ENCODE results near the gene TPP1.

- TF ChIP-seq, protein P1, sequence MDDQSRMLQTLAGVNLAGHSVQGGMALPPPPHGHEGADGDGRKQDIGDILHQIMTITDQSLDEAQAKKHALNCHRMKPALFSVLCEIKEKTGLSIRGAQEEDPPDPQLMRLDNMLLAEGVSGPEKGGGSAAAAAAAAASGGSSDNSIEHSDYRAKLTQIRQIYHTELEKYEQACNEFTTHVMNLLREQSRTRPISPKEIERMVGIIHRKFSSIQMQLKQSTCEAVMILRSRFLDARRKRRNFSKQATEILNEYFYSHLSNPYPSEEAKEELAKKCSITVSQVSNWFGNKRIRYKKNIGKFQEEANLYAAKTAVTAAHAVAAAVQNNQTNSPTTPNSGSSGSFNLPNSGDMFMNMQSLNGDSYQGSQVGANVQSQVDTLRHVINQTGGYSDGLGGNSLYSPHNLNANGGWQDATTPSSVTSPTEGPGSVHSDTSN (IDR thresholded peaks at IDR 0.05; ENCODE audit: insufficient replicate concordance, low read depth, low read length), result no peak
- no peak for TF ChIP-seq CTCF (IDR thresholded peaks at IDR 0.05 in 2 of 3, conservative IDR thresholded peaks at IDR 0.05 in 1 of 3; ENCODE audit: control insufficient read depth in 2 of 3, extremely low read depth in 1 of 3, insufficient read depth in 1 of 3, low read depth in 3 of 3, low read length in 3 of 3)
Observed at GRCh38 chr11:6611963-6612212, 7.3 kb downstream of the TPP1 start.

All from GM12878 (cell line).